ENCODE results near the gene MED27. TPM values are rescaled to one million over a fixed set of nuclear protein-coding genes. Genes with fewer than 3 reads are reported as not detected.
A peak's percentile ranks its signal among the peaks of the same experiment; 100 is the strongest.

The MED27 gene
- total and polyA plus RNA-seq, 2 of the 4 experiments (the other 2 are of a cell fraction) = 50.2 to 63.4 TPM

DNA sequence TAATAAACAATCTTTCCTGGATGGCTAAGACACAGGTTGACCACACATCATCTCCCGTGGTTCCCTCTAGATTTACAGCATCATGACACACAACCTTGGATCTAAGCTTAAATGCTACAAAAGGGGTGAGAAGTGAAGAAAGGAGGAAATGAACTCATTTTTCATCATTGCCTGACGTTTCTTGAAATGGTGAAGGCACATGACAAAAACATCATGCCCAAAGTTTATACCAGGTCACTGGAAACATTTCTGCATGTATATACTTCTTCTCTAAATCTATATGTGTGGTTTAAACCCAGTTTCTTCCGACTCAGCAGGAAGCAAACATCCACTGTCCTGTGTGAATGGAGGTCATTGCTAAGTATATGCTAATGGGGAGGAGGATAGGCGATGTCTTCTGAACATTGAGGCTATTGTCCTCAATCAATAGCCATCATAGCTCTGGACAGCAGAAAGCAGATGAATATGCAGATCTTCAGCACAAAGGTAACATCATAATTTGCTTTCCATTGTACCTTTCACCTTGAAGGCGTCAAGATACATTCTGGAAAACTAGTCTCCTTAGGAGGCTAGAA lies 137.4 kb downstream of the MED27 start:
- H3K14ac ChIP-seq (replicated peaks; ENCODE audit: low read depth, low read length) = no peak overlapping the region
- DNase-seq = peak; percentile 36
- H3K4me3 ChIP-seq (ENCODE audit: insufficient read depth, low read depth, low read length) = no peak overlapping the region

More for the DNA sequence above, 137.4 kb downstream of the MED27 start:
- ChIA-PET CTCF (interaction anchor here (0.6 kb wide), 2 partner anchors 110 to 185 kb away, joined by 3 read pairs; no protein-coding TSS in a partner anchor), POLR2A (ENCODE audit: unreplicated experiment) (no interaction called here)
- no peak overlapping the region for H3K4me2 ChIP-seq (ENCODE audit: low read depth, low read length)
- H4K91ac ChIP-seq (ENCODE audit: insufficient read depth, low read depth, low read length) = no peak overlapping the region
- H2AK5ac ChIP-seq (ENCODE audit: low read depth, low read length) = no peak overlapping the region
- no peak overlapping the region for H3K27ac ChIP-seq (ENCODE audit: insufficient read depth, low read length)
- H3K9me3 ChIP-seq (ENCODE audit: control insufficient read depth, insufficient read depth, low read length) = no peaks in the 10 kb centered on the region
- no CpG with 5 or more reads among the region's 5 CpGs for WGBS, 2 experiments (ENCODE audit: extremely low coverage in 2 of 2, insufficient read length in 1 of 2)
- no peak overlapping the region for H2BK5ac ChIP-seq (ENCODE audit: low read depth, low read length, poor library complexity, severe bottlenecking)
- TF ChIP-seq MAFK (IDR thresholded peaks at IDR 0.05; ENCODE audit: low read depth, low read length) = peak; percentile 20; the same call in 1 of the 2 replicates
- no peak for TF ChIP-seq CHD1 (IDR thresholded peaks at IDR 0.05; ENCODE audit: low read depth, low read length)
- no peak for TF ChIP-seq FOS (IDR thresholded peaks at IDR 0.05; ENCODE audit: low read depth, low read length)
- no peak for TF ChIP-seq MXI1 (IDR thresholded peaks at IDR 0.05; ENCODE audit: borderline replicate concordance, low read depth, low read length)
- TF ChIP-seq POLR2A (IDR thresholded peaks at IDR 0.05; ENCODE audit: low read depth, low read length) = no peak
- TF ChIP-seq USF2 (IDR thresholded peaks at IDR 0.05; ENCODE audit: low read depth, low read length) = no peak
- no peak for TF ChIP-seq RCOR1 (IDR thresholded peaks at IDR 0.05; ENCODE audit: insufficient replicate concordance, low read length)
- no peak for TF ChIP-seq MAZ (IDR thresholded peaks at IDR 0.05; ENCODE audit: borderline replicate concordance, low read depth, low read length)
- no peak overlapping the region for H3K9ac ChIP-seq (ENCODE audit: low read depth, low read length)
- no peak overlapping the region for H2BK20ac ChIP-seq (ENCODE audit: low read depth, low read length)
- in situ Hi-C loops (cut with MboI; ENCODE audit: low sequenced_read_pairs) = no loop called here
- dilution Hi-C loops (cut with HindIII; ENCODE audit: low sequenced_read_pairs, unreplicated experiment) = no loop called here
- 0 out of 2 replicates have a peak, but pooled peaks cover 6% of the 10 kb centered on the region for H3K9me1 ChIP-seq (ENCODE audit: insufficient read depth, low read length)
- H4K20me1 ChIP-seq (ENCODE audit: insufficient read depth, low read length) = 0 out of 2 replicates have a peak, but pooled peaks cover 4% of the 10 kb centered on the region
- no TSS peak for BruUV-seq (replicated peaks)
- H2AFZ ChIP-seq (replicated peaks; ENCODE audit: low read length, poor library complexity) = no peak overlapping the region
- H3K23ac ChIP-seq (ENCODE audit: low read depth, low read length) = no peak overlapping the region
- no peak overlapping the region for H4K8ac ChIP-seq (ENCODE audit: low read depth in 2 of 2, low read length in 2 of 2)
- no peak overlapping the region for H3K56ac ChIP-seq (ENCODE audit: extremely low read depth, insufficient read depth, low read length)
- peaks cover 7 to 18% of the 10 kb centered on the region in 2 experiments for H3K79me1 ChIP-seq (ENCODE audit: low read depth in 1 of 2, low read length in 2 of 2)
- H3K4me1 ChIP-seq (ENCODE audit: control insufficient read depth, insufficient read depth, low read length) = no peaks in the 10 kb centered on the region
- H3K4ac ChIP-seq (ENCODE audit: low read depth, low read length) = no peak overlapping the region
- H2BK120ac ChIP-seq (ENCODE audit: low read depth, low read length) = no peak overlapping the region
- no peak overlapping the region for H4K5ac ChIP-seq (ENCODE audit: low read depth, low read length)
- no peak for ATAC-seq (ENCODE audit: low read depth)
- intact Hi-C loops (cut with micrococcal nuclease) = no loop called here
- no peak overlapping the region for H2AK9ac ChIP-seq (replicated peaks; ENCODE audit: low read depth, low read length, poor library complexity)
- H3K36me3 ChIP-seq (ENCODE audit: control insufficient read depth, insufficient read depth, low read length) = peaks cover 2% of the 10 kb centered on the region; the same call in 1 of the 2 replicates
- no peak overlapping the region for H3K18ac ChIP-seq (ENCODE audit: low read depth, low read length)
- no peaks in the 10 kb centered on the region for H3K27me3 ChIP-seq (ENCODE audit: control insufficient read depth, insufficient read depth, low read length)
- H2BK15ac ChIP-seq (ENCODE audit: low read depth, low read length) = no peak overlapping the region
